Measurements from ENCODE around the gene AMPH. TPM values are rescaled to one million over a fixed set of nuclear protein-coding genes. Genes with fewer than 3 reads are reported as not detected.
"Not testable (repeated sequence)": the region's sequence is repeated elsewhere in the genome, so short reads cannot be mapped to it uniquely, and the experiment has no call there.

AMPH gene
- total RNA-seq, 1 experiment from 2014 or later: not detected

DNA sequence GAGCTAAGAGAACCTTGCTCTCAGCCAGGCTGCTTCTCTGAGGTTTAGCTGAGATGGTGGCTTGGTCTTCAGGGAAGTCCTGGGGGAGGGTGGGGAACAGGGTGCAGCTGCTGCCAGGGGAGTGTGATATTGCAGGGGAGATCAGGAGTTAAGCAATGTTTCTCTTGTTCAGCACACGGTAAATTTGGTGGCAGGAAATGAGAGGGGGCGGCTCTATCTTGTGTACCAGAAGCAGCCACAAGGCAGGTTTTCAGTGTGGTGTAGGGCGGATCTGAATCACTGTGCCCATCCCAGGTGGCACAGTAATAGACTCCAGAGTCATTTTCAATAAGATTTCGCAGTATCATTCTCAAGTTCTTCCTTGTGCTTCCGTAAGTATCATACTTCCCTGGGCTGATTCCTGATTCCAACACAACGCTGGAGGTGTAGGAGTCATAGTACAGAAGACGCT, 277.7 kb downstream of the AMPH start:
- H4K20me1 ChIP-seq (ENCODE audit: insufficient read depth, low read depth, low read length); H3K27me3 ChIP-seq (ENCODE audit: low read length); H2AFZ ChIP-seq (ENCODE audit: low read length); H3K9me3 ChIP-seq (ENCODE audit: low read length); H3K9me2 ChIP-seq (replicated peaks; ENCODE audit: insufficient read depth, low read length); H3K36me3 ChIP-seq (ENCODE audit: insufficient read depth, low read length): not testable (repeated sequence)
- peak; percentile 48 for DNase-seq
- H3K9ac ChIP-seq (ENCODE audit: low read length): peak overlapping the region; percentile 39; the same call in 1 of the 2 replicates
- H3K4me3 ChIP-seq (ENCODE audit: low read length): peak overlapping the region; percentile 48
- H3K4me1 ChIP-seq (ENCODE audit: low read length): peaks cover 48% of the 10 kb centered on the region
- peak overlapping the region; percentile 65 for H3K27ac ChIP-seq (ENCODE audit: low read length)
- H3K4me2 ChIP-seq (ENCODE audit: low read depth, low read length, poor library complexity, severe bottlenecking): peak overlapping the region; percentile 86
- H3K79me2 ChIP-seq (ENCODE audit: low read length): peaks cover 76% of the 10 kb centered on the region

DNA sequence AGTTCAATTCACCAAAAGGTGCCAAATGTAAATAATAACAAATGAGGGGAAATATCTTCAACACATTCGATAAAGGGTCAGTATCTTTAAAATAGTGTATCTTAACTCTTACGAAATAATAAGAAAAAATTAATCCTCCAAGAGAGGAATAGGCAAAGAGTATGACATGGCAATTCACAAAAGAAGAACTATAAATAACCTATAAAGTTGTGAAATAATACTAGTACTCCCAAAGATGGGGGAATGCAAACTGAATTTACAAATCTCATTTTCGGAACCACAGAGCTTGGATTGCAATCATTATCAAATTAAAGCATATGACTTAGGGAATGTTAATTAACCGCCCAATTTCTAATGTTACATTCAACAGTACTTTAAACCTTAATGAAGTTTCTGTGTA, 279.6 kb downstream of the AMPH start:
- Histone ChIP-seq H4K20me1 (ENCODE audit: insufficient read depth, low read depth, low read length) (no peaks in the 10 kb centered on the region), H3K9me2 (replicated peaks; ENCODE audit: insufficient read depth, low read length) (no peaks in the 10 kb centered on the region), H3K4me2 (ENCODE audit: low read depth, low read length, poor library complexity, severe bottlenecking) (peak overlapping the region; percentile 86), H3K4me3 (ENCODE audit: low read length) (peak overlapping the region; percentile 72), H3K27me3 (ENCODE audit: low read length) (no peaks in the 10 kb centered on the region), H3K4me1 (ENCODE audit: low read length) (peaks cover 37% of the 10 kb centered on the region), H3K79me2 (ENCODE audit: low read length) (peaks cover 67% of the 10 kb centered on the region), H3K27ac (ENCODE audit: low read length) (no peak overlapping the region; the same call in 1 of the 2 replicates), H3K9me3 (ENCODE audit: low read length) (no peaks in the 10 kb centered on the region), H3K36me3 (ENCODE audit: insufficient read depth, low read length) (no peaks in the 10 kb centered on the region), H3K9ac (ENCODE audit: low read length) (peak overlapping the region; percentile 79; the same call in 1 of the 2 replicates), H2AFZ (ENCODE audit: low read length) (no peak overlapping the region)
- peak; percentile 40 for DNase-seq

DNA sequence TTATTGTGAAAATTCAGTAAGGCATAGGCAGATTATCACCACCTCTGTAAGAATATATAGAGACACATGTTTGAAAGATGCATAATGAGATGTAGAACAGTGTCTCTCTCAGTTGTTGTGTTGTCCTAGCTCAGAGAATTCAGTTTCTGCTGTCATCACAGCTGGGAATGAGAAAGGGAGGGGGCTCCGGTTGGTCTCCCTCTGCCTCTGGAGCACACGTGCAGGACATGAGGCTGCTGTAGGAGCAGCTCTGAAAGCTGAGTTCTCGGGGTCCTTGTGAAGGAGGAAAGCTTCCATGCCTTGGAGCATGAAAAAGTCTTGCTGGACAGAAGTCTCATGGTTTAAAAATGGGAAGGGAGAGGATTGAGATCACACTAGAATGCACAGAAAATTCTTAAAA, 280.4 kb downstream of the AMPH start:
- peak overlapping the region; percentile 61 for H3K27ac ChIP-seq (ENCODE audit: low read length)
- peak overlapping the region; percentile 79 for H3K9ac ChIP-seq (ENCODE audit: low read length)
- H3K36me3 ChIP-seq (ENCODE audit: insufficient read depth, low read length); H4K20me1 ChIP-seq (ENCODE audit: insufficient read depth, low read depth, low read length); H3K27me3 ChIP-seq (ENCODE audit: low read length); H2AFZ ChIP-seq (ENCODE audit: low read length); H3K9me2 ChIP-seq (replicated peaks; ENCODE audit: insufficient read depth, low read length); H3K9me3 ChIP-seq (ENCODE audit: low read length): not testable (repeated sequence)
- H3K4me1 ChIP-seq (ENCODE audit: low read length): peaks cover 30% of the 10 kb centered on the region
- peak; percentile 71 for DNase-seq
- peak overlapping the region; percentile 72 for H3K4me3 ChIP-seq (ENCODE audit: low read length)
- H3K4me2 ChIP-seq (ENCODE audit: low read depth, low read length, poor library complexity, severe bottlenecking): peak overlapping the region; percentile 86
- peaks cover 59% of the 10 kb centered on the region for H3K79me2 ChIP-seq (ENCODE audit: low read length)

DNA sequence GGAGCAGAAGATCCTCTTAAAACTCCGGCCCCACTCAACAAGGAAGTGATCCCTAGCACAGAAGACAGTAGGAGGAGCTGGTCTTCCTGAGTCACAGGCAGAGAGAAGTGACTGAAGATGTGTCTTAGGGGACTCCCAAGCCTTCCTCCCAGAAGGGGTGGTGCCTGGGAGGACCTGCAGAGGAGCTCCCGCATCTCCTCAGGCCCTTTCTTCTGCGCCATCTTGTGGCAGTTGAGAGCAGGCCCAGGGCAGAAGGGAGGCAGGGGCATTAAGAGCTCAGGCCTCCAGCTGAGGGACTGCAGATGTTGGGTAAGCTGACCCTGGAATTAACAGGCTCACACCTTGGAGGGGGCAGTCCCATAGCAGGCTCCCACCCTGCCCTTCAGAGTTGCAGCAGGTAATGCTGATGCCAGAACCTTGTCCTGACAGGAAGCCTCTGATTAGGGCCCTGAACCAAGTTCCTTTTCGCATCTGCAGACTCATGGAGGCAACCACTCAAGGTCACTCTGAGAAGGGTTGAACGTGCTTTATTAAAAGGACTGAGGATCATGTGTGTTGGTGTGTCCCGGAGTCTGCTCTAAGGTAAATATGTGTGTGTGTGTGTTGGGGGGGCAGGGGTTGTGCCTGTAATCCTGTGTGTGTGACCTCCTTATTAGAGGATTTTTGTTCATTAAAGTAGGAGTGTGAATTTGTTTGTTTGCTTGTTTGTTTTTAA, 281.1 kb downstream of the AMPH start:
- 0 out of 2 replicates have a peak overlapping the region, but pooled peaks have one; percentile 26 for H2AFZ ChIP-seq (ENCODE audit: low read length)
- not testable (repeated sequence) for H3K9me2 ChIP-seq (replicated peaks; ENCODE audit: insufficient read depth, low read length); H3K9me3 ChIP-seq (ENCODE audit: low read length); H3K36me3 ChIP-seq (ENCODE audit: insufficient read depth, low read length); H3K27me3 ChIP-seq (ENCODE audit: low read length); H4K20me1 ChIP-seq (ENCODE audit: insufficient read depth, low read depth, low read length)
- H3K9ac ChIP-seq (ENCODE audit: low read length): peak overlapping the region; percentile 79
- peaks cover 31% of the 10 kb centered on the region for H3K4me1 ChIP-seq (ENCODE audit: low read length)
- peaks cover 52% of the 10 kb centered on the region for H3K79me2 ChIP-seq (ENCODE audit: low read length)
- H3K4me2 ChIP-seq (ENCODE audit: low read depth, low read length, poor library complexity, severe bottlenecking): peak overlapping the region; percentile 86
- H3K27ac ChIP-seq (ENCODE audit: low read length): peak overlapping the region; percentile 73
- H3K4me3 ChIP-seq (ENCODE audit: low read length): peak overlapping the region; percentile 72
- peak; percentile 90 for DNase-seq

DNA sequence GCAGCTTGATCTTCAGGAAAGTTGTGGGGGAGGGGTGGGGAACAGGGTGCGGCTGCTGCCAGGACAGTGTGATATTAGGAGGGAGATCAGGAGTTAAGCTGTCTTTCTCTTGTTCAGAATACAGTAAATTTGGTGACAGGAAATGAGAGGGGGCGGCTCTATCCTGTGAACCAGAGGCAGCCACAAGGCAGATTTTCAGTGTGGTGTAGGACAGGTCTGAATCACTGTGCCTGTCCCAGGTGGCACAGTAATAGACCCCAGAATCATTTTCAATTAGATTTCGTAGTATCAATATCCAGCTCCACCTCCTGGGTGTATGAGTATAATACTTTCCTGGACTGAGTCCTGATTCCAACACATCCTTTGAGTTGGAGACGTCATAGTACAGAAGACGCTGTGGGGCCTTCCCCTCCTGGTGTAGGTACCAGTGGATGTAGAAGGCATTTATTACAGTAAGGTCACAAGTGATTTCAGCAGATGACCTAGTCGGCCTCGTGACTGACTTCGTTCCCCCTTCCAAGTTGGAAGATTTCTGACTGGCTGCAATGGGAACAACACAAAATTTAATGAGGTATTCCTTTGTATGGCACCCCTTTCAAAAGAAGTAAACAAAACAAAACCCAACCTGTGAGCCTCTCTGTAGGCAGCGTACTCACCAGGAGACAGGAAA, 281.9 kb downstream of the AMPH start:
- Histone ChIP-seq H3K4me1 (ENCODE audit: low read length) (peaks cover 36% of the 10 kb centered on the region), H3K27ac (ENCODE audit: low read length) (peak overlapping the region; percentile 73), H3K9ac (ENCODE audit: low read length) (peak overlapping the region; percentile 79), H3K79me2 (ENCODE audit: low read length) (peaks cover 45% of the 10 kb centered on the region), H2AFZ (ENCODE audit: low read length) (0 out of 2 replicates have a peak overlapping the region, but pooled peaks have one; percentile 26), H3K4me2 (ENCODE audit: low read depth, low read length, poor library complexity, severe bottlenecking) (peak overlapping the region; percentile 86), H3K4me3 (ENCODE audit: low read length) (peak overlapping the region; percentile 72)
- peak; percentile 55 for DNase-seq
- H3K27me3 ChIP-seq (ENCODE audit: low read length); H3K9me2 ChIP-seq (replicated peaks; ENCODE audit: insufficient read depth, low read length); H3K9me3 ChIP-seq (ENCODE audit: low read length); H4K20me1 ChIP-seq (ENCODE audit: insufficient read depth, low read depth, low read length); H3K36me3 ChIP-seq (ENCODE audit: insufficient read depth, low read length): not testable (repeated sequence)

DNA sequence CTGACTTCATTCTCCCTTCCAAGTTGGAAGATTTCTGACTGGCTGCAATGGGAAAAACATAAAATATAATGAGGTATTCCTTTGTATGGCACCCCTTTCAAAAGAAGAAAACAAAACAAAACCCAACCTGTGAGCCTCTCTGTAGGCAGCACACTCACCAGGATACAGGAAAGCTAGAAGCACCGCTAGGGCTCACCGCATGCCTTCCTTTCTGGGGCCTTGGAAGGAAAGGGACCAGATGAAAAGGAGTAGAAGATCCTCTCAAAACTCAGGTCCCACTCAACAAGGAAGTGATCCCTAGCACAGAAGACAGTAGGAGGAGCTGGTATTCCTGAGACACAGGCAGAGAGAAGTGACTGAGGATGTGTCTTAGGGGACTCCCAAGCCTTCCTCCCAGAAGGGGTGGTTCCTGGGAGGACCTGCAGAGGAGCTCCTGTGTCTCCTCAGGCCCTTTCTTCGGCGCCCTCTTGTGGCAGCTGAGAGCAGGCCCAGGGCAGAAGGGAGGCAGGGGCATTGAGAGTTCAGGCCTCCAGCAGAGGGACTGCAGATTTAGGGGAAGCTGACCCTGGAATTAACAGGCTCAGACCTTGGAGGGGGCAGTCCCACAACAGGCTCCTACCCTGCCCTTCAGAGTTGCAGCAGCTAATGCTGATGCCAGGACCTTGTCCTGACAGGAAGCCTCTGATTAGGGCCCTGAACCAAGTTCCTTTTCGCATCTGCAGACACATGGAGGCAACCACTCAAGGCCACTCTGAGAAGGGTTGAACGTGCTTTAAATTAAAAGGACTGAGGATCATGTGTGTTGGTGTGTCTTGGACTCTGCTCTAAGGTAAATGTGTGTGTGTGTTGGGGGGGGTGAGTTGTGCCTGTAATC, 285.6 kb downstream of the AMPH start:
- H3K27ac ChIP-seq (ENCODE audit: low read length); H3K4me2 ChIP-seq (ENCODE audit: low read depth, low read length, poor library complexity, severe bottlenecking): not testable (repeated sequence)

DNA sequence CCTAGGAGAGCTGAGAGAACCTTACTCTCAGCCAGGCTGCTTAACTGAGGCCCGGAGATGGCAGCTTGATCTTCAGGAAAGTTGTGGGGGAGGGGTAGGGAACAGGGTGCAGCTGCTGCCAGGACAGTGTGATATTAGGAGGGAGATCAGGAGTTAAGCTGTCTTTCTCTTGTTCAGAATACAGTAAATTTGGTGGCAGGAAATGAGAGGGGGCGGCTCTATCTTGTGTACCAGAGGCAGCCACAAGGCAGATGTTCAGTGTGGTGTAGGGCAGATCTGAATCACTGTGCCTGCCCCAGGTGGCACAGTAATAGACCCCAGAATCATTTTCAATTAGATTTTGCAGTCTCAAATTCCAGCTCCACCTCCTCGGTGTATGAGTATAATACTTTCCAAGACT, 286.4 kb downstream of the AMPH start:
- not testable (repeated sequence) for H4K20me1 ChIP-seq (ENCODE audit: insufficient read depth, low read depth, low read length); H3K27me3 ChIP-seq (ENCODE audit: low read length); H3K4me3 ChIP-seq (ENCODE audit: low read length); H3K4me2 ChIP-seq (ENCODE audit: low read depth, low read length, poor library complexity, severe bottlenecking); H3K9me2 ChIP-seq (replicated peaks; ENCODE audit: insufficient read depth, low read length); H3K27ac ChIP-seq (ENCODE audit: low read length); H3K9me3 ChIP-seq (ENCODE audit: low read length); H2AFZ ChIP-seq (ENCODE audit: low read length); H3K36me3 ChIP-seq (ENCODE audit: insufficient read depth, low read length); DNase-seq; H3K79me2 ChIP-seq (ENCODE audit: low read length); H3K9ac ChIP-seq (ENCODE audit: low read length)
- peaks cover 15% of the 10 kb centered on the region for H3K4me1 ChIP-seq (ENCODE audit: low read length)

More for the DNA sequence above, 285.6 kb downstream of the AMPH start:
- not testable (repeated sequence) for H3K27me3 ChIP-seq (ENCODE audit: low read length); H3K9me3 ChIP-seq (ENCODE audit: low read length); H3K9me2 ChIP-seq (replicated peaks; ENCODE audit: insufficient read depth, low read length); H4K20me1 ChIP-seq (ENCODE audit: insufficient read depth, low read depth, low read length); H3K4me3 ChIP-seq (ENCODE audit: low read length); H3K36me3 ChIP-seq (ENCODE audit: insufficient read depth, low read length); H3K9ac ChIP-seq (ENCODE audit: low read length); H2AFZ ChIP-seq (ENCODE audit: low read length)
- Histone ChIP-seq H3K79me2 (ENCODE audit: low read length) (peaks cover 11% of the 10 kb centered on the region), H3K4me1 (ENCODE audit: low read length) (peaks cover 15% of the 10 kb centered on the region)
- peak; percentile 86 for DNase-seq

DNA sequence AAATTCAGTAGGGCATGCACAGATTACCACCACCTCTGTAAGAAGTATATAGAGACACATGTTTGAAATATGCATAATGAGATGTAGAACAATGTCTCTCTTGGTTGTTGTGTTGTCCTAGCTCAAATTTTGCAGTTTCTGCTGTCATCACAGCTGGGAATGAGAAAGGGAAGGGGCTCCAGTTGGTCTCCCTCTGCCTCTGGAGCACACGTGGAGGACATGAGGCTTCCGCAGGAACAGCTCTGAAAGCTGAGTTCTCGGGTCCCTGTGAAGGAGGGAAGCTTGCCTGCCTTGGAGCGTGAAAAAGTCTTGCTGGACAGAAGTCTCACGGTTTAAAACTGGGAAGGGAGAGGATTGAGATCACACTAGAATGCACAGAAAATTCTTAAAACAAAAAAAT, 289.0 kb downstream of the AMPH start:
- not testable (repeated sequence) for DNase-seq; H3K79me2 ChIP-seq (ENCODE audit: low read length); H3K4me1 ChIP-seq (ENCODE audit: low read length); H3K36me3 ChIP-seq (ENCODE audit: insufficient read depth, low read length); H3K9me2 ChIP-seq (replicated peaks; ENCODE audit: insufficient read depth, low read length); H3K9me3 ChIP-seq (ENCODE audit: low read length); H3K4me2 ChIP-seq (ENCODE audit: low read depth, low read length, poor library complexity, severe bottlenecking); H2AFZ ChIP-seq (ENCODE audit: low read length); H3K4me3 ChIP-seq (ENCODE audit: low read length); H4K20me1 ChIP-seq (ENCODE audit: insufficient read depth, low read depth, low read length); H3K9ac ChIP-seq (ENCODE audit: low read length); H3K27me3 ChIP-seq (ENCODE audit: low read length); H3K27ac ChIP-seq (ENCODE audit: low read length)

All from Karpas-422 (cell line).